MCF 10A (cell line): ENCODE measurements around the gene PBX3. TPM values are rescaled to one million over a fixed set of nuclear protein-coding genes. Genes with fewer than 3 reads are reported as not detected.

ENCODE experiments used
- BruUV-seq: library from RNA; stranded (reverse); fragments of 400-500 nt; replicated peaks from 2 replicates; lab custom pipeline; 2021; lab: Mats Ljungman, UMichigan
- CTCF ChIA-PET: fragments of 300-600 bp; sonication (Branson Sonifier 250); formaldehyde crosslinking; extraction: SDS; loops from one replicate; lab custom pipeline; 2021; ENCODE audit warnings: antibody characterized with exemption, inconsistent platforms; lab: Yijun Ruan, JAX
- POLR2A ChIA-PET: fragments of 300-600, 350-650 bp; sonication (Branson Sonifier 250); formaldehyde crosslinking; extraction: SDS; loops from one replicate; lab custom pipeline; 2020; ENCODE audit warnings: antibody characterized with exemption, inconsistent platforms; lab: Yijun Ruan, JAX
- DNase-seq: peaks from one replicate; pipeline ENCODE4 v3.0.0-alpha.2; 2018; ENCODE audit not compliant: unreplicated experiment
- H3K27ac Mint-ChIP-seq: one replicate; pipeline ENCODE4 v1.8.0; 2022; ENCODE audit warnings: mild to moderate bottlenecking, low read depth, mixed read lengths; ENCODE audit not compliant: unreplicated experiment
- H3K27me3 Mint-ChIP-seq: one replicate; pipeline ENCODE4 v1.8.0; 2022; ENCODE audit warnings: mixed read lengths; ENCODE audit not compliant: insufficient read depth, unreplicated experiment
- H3K36me3 Mint-ChIP-seq: one replicate; pipeline ENCODE4 v1.8.0; 2022; ENCODE audit warnings: mild to moderate bottlenecking, moderate library complexity, mixed read lengths; ENCODE audit not compliant: insufficient read depth, unreplicated experiment
- H3K4me1 Mint-ChIP-seq: one replicate; pipeline ENCODE4 v1.8.0; 2022; ENCODE audit warnings: mixed read lengths; ENCODE audit not compliant: insufficient read depth, unreplicated experiment
- H3K4me3 Mint-ChIP-seq: one replicate; pipeline ENCODE4 v1.8.0; 2022; ENCODE audit warnings: mild to moderate bottlenecking, moderate library complexity, mixed read lengths; ENCODE audit not compliant: unreplicated experiment
- H3K9me3 Mint-ChIP-seq: one replicate; pipeline ENCODE4 v1.8.0; 2022; ENCODE audit warnings: mixed read lengths; ENCODE audit not compliant: unreplicated experiment
- intact Hi-C: fragments of 100-400 bp; cut with micrococcal nuclease; formaldehyde crosslinking; loops from 2 replicates; pipeline ENCODE4 v1.14.1; 2022
- total RNA-seq: library from RNA; stranded (reverse); gene quantifications from 2 replicates; pipeline ENCODE4 v1.2.3, GENCODE V29; 2022
- TF ChIP-seq, protein P1 (sequence below): fragments of 200-600 bp; IDR thresholded peaks from one replicate; pipeline ENCODE4 v1.8.0; 2022; ENCODE audit warnings: antibody characterized with exemption, mild to moderate bottlenecking; ENCODE audit not compliant: unreplicated experiment

The PBX3 gene
- total RNA-seq, 1 experiment from 2014 or later, result 17.5 TPM

DNA sequence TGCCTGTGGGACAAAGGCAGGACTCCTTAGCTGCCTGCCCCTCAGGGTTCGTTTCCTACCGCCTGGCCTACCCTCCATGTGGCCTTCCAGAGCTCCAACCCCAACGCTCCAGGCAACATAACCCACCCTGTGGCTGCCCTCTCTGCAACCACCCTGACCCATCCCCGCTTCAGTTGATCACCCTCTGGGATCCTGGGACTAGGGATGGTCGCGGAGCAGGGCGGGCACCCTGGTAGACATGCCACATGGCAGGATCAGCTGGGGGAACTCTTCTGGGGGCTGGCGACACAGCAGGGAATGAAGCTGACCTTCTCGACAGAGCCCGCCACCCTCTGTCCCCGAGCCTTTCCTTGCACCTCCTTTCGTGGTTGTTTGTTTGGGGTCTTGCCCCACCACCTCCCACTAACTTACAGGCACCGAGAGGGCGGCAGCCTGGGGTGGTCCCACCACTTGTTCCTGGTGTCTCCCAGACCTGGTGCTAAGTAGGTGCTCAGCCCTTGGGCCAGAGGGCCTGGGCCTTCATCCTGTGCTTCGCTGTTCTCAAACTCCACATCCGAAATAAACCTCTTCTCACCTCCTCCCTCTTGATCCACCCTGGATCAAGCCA lies 243.1 kb downstream of the PBX3 start:
- H3K36me3 Mint-ChIP-seq, result no peaks in the 10 kb centered on the region
- intact Hi-C loops, result no loop called here
- H3K4me3 Mint-ChIP-seq, result no peak overlapping the region
- TF ChIP-seq, protein P1, sequence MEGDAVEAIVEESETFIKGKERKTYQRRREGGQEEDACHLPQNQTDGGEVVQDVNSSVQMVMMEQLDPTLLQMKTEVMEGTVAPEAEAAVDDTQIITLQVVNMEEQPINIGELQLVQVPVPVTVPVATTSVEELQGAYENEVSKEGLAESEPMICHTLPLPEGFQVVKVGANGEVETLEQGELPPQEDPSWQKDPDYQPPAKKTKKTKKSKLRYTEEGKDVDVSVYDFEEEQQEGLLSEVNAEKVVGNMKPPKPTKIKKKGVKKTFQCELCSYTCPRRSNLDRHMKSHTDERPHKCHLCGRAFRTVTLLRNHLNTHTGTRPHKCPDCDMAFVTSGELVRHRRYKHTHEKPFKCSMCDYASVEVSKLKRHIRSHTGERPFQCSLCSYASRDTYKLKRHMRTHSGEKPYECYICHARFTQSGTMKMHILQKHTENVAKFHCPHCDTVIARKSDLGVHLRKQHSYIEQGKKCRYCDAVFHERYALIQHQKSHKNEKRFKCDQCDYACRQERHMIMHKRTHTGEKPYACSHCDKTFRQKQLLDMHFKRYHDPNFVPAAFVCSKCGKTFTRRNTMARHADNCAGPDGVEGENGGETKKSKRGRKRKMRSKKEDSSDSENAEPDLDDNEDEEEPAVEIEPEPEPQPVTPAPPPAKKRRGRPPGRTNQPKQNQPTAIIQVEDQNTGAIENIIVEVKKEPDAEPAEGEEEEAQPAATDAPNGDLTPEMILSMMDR, result no peak
- no peak for DNase-seq
- peaks cover 5% of the 10 kb centered on the region for H3K4me1 Mint-ChIP-seq
- BruUV-seq, result no TSS peak
- H3K27ac Mint-ChIP-seq, result no peak overlapping the region
- CTCF ChIA-PET, result interaction anchor here (0.6 to 0.7 kb wide), 2 partner anchors 26 to 554 kb away, joined by 3 to 4 read pairs; no protein-coding TSS in a partner anchor
- peaks cover 3% of the 10 kb centered on the region for H3K9me3 Mint-ChIP-seq
- no peaks in the 10 kb centered on the region for H3K27me3 Mint-ChIP-seq
- POLR2A ChIA-PET, result no interaction called here

DNA sequence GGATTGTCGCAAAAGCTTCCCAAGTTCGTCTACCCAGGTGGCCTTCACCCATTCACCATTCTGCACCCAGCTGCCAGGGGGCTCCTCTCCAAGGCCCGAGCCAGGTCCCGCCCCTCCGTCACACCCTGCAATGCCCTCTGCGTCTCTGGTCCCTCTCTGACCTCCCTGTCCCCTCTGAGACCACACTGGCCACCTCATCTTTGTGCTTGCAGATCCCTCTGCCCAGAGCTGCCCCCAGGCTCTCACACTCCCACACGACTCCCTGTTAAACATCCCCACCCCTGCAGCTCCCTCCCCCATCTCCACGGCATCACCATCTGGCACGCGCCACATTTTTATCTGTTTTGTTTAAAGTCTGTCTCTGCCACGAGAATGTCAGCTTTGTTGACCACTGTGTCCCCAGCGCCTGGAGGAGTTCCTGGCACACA lies 243.6 kb downstream of the PBX3 start:
- no peak overlapping the region for H3K27ac Mint-ChIP-seq
- no peaks in the 10 kb centered on the region for H3K27me3 Mint-ChIP-seq
- intact Hi-C loops, result no loop called here
- POLR2A ChIA-PET, result no interaction called here
- CTCF ChIA-PET, result no interaction called here
- H3K4me1 Mint-ChIP-seq, result peaks cover 5% of the 10 kb centered on the region
- H3K36me3 Mint-ChIP-seq, result no peaks in the 10 kb centered on the region
- H3K9me3 Mint-ChIP-seq, result no peaks in the 10 kb centered on the region
- TF ChIP-seq, protein P1, result no peak
- no TSS peak for BruUV-seq
- DNase-seq, result no peak
- no peak overlapping the region for H3K4me3 Mint-ChIP-seq

DNA sequence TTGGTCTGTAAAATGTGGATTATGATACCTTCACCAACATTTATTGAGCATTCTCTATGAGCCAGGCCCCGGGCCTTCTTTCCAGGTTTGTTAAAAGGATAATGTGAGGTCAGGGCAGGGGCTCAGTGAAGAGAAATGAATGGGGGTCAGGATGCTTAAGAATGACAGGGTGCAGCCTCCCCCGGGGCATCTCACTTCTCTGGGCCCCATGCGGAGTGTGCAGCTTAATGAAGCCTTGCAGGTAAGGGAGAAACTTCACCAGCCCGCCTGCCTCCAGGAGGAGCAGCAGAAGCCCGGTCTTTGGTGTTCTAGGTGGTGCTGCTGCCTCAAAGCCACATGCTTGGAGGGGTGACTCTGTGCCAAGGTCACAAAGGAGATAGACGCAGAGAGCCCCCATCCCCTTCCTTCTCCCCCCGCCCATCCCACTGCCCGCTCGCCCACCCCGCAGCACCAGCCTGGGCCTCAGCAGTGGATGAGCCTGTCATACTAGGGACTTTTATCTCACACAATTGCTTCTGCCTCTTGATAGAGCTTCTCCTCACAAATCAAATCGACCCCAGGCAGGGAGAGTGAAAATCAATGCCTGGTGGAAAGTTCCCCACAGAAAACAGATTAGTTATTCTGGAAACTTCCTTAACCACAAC lies 244.8 kb downstream of the PBX3 start:
- CTCF ChIA-PET, result no interaction called here
- TF ChIP-seq, protein P1, result no peak
- peaks cover 5% of the 10 kb centered on the region for H3K4me1 Mint-ChIP-seq
- POLR2A ChIA-PET, result no interaction called here
- BruUV-seq, result no TSS peak
- H3K4me3 Mint-ChIP-seq, result no peak overlapping the region
- no peak for DNase-seq
- no peak overlapping the region for H3K27ac Mint-ChIP-seq
- no peaks in the 10 kb centered on the region for H3K27me3 Mint-ChIP-seq
- H3K36me3 Mint-ChIP-seq, result no peaks in the 10 kb centered on the region
- intact Hi-C loops, result no loop called here
- H3K9me3 Mint-ChIP-seq, result no peaks in the 10 kb centered on the region

DNA sequence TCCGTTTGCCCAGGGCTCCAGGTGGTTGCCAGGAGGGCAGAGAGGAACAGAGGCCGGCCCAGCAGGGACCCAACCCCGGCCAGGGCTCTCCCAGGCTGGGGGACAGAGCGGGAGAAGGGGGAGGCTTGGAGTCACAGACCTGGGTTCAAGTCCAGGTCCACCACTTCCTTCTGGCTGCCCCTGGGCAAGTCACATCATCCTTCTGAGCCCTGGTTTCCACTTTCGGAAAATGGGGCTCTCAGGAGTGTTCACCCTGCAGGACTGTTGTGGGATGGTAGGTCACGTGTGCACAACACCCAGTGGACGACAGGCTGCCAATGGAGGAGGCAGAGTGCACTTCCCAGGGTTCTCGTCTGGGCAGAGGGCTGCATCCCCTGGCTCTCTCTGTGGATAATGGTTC lies 245.4 kb downstream of the PBX3 start:
- DNase-seq, result no peak
- H3K4me1 Mint-ChIP-seq, result peaks cover 5% of the 10 kb centered on the region
- no peak overlapping the region for H3K27ac Mint-ChIP-seq
- no peak overlapping the region for H3K4me3 Mint-ChIP-seq
- CTCF ChIA-PET, result no interaction called here
- POLR2A ChIA-PET, result no interaction called here
- H3K9me3 Mint-ChIP-seq, result no peaks in the 10 kb centered on the region
- BruUV-seq, result no TSS peak
- H3K36me3 Mint-ChIP-seq, result no peaks in the 10 kb centered on the region
- TF ChIP-seq, protein P1, result no peak
- no peaks in the 10 kb centered on the region for H3K27me3 Mint-ChIP-seq
- intact Hi-C loops, result no loop called here
